RWPE2 (cell line): ENCODE results near the gene DNASE1L1.

ENCODE experiments used
- ATAC-seq: fragments of 200-7000 bp; cut with Tn5 transposase; 3 replicates; pipeline ENCODE4 v1.9.1; 2021; ENCODE audit warnings: low read depth
- DNase-seq: peaks from one replicate; pipeline ENCODE4 v3.0.0-alpha.2; 2020; ENCODE audit warnings: low spot score
- H3K27ac ChIP-seq: fragments of 450-650 bp; 2 replicates; pipeline ENCODE4 v1.5.1; 2017; ENCODE audit warnings: mild to moderate bottlenecking; ENCODE audit not compliant: poor library complexity, severe bottlenecking
- H3K27me3 ChIP-seq: fragments of 250-450 bp; sonication (Bioruptor Pico); 2 replicates; pipeline ENCODE4 v1.5.1; 2021; ENCODE audit warnings: mild to moderate bottlenecking, moderate library complexity; ENCODE audit not compliant: insufficient read depth, poor library complexity, severe bottlenecking
- H3K36me3 ChIP-seq: fragments of 250-450 bp; sonication (Bioruptor Pico); 2 replicates; pipeline ENCODE4 v1.5.1; 2020; ENCODE audit warnings: low read depth, mild to moderate bottlenecking, moderate library complexity
- H3K4me1 ChIP-seq: fragments of 250-450 bp; sonication (Bioruptor Pico); 2 replicates; pipeline ENCODE4 v1.5.1; 2021; ENCODE audit warnings: mild to moderate bottlenecking, moderate library complexity; ENCODE audit not compliant: insufficient read depth, poor library complexity, severe bottlenecking
- H3K4me3 ChIP-seq: fragments of 250-450 bp; sonication (Bioruptor Pico); 2 replicates; pipeline ENCODE4 v1.5.1; 2021; ENCODE audit warnings: mild to moderate bottlenecking, moderate library complexity; ENCODE audit not compliant: severe bottlenecking
- H3K9me3 ChIP-seq: fragments of 250-450 bp; sonication (Bioruptor Pico); 2 replicates; pipeline ENCODE4 v1.5.1; 2021; ENCODE audit warnings: mild to moderate bottlenecking, moderate library complexity; ENCODE audit not compliant: severe bottlenecking
- TF ChIP-seq, protein P1 (sequence below): fragments of 450-650 bp; IDR thresholded peaks from one replicate; pipeline ENCODE4 v1.5.1; 2017; ENCODE audit warnings: mild to moderate bottlenecking, moderate library complexity; ENCODE audit not compliant: poor library complexity, severe bottlenecking

DNASE1L1 gene

DNA sequence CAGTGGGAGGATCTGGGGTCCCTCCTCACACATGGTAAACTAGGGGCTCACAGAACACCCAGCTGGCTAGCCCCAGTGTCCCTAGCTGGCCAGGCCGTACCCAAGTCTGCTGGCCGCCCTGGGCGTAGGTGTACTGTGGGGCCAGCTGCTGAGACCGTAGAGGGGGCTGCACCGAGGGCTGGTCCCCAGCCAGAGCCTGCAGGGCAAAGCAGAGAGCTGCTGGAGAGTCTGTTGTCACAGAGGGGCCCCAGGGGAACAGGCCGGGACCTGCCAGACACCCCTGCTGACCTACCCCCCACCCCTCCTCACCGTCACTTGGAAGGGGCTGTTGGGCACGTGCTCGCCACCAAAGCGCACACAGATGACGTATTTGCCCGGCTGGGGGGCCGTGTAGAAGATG, 54.5 kb downstream of the DNASE1L1 start:
- no peaks in the 10 kb centered on the region for H3K9me3 ChIP-seq
- TF ChIP-seq, protein P1, sequence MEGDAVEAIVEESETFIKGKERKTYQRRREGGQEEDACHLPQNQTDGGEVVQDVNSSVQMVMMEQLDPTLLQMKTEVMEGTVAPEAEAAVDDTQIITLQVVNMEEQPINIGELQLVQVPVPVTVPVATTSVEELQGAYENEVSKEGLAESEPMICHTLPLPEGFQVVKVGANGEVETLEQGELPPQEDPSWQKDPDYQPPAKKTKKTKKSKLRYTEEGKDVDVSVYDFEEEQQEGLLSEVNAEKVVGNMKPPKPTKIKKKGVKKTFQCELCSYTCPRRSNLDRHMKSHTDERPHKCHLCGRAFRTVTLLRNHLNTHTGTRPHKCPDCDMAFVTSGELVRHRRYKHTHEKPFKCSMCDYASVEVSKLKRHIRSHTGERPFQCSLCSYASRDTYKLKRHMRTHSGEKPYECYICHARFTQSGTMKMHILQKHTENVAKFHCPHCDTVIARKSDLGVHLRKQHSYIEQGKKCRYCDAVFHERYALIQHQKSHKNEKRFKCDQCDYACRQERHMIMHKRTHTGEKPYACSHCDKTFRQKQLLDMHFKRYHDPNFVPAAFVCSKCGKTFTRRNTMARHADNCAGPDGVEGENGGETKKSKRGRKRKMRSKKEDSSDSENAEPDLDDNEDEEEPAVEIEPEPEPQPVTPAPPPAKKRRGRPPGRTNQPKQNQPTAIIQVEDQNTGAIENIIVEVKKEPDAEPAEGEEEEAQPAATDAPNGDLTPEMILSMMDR: no peak
- peaks cover 99% of the 10 kb centered on the region for H3K36me3 ChIP-seq
- ATAC-seq (no peak), DNase-seq (no peak)
- no peaks in the 10 kb centered on the region for H3K27me3 ChIP-seq
- H3K4me3 ChIP-seq: no peak overlapping the region
- H3K4me1 ChIP-seq: no peaks in the 10 kb centered on the region
- H3K27ac ChIP-seq: no peak overlapping the region

DNA sequence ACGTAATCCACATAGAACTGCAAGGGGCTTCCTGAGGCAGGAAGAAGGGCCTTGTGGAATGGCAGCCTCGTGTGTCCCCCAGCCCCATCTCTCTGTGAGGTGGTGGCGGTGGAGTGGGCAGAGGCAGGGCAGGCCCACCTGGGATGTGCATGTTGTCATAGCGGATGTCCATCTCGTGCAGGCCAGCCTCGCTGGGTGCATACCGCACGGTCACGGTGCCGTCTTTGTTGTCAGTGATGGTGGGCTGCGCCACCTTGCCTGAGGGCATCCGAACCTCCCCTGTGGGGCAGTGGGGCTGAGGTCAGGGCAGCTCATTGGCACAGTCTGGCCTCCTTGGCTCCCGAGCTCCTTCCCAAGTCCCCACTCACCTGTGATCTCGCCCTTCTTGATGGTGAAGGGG, 55.0 kb downstream of the DNASE1L1 start:
- DNase-seq: no peak
- Histone ChIP-seq H3K4me1 (no peaks in the 10 kb centered on the region), H3K27ac (no peak overlapping the region), H3K4me3 (no peak overlapping the region), H3K27me3 (no peaks in the 10 kb centered on the region), H3K36me3 (peaks cover 99% of the 10 kb centered on the region), H3K9me3 (no peaks in the 10 kb centered on the region)
- no peak for ATAC-seq
- TF ChIP-seq, protein P1: no peak

DNA sequence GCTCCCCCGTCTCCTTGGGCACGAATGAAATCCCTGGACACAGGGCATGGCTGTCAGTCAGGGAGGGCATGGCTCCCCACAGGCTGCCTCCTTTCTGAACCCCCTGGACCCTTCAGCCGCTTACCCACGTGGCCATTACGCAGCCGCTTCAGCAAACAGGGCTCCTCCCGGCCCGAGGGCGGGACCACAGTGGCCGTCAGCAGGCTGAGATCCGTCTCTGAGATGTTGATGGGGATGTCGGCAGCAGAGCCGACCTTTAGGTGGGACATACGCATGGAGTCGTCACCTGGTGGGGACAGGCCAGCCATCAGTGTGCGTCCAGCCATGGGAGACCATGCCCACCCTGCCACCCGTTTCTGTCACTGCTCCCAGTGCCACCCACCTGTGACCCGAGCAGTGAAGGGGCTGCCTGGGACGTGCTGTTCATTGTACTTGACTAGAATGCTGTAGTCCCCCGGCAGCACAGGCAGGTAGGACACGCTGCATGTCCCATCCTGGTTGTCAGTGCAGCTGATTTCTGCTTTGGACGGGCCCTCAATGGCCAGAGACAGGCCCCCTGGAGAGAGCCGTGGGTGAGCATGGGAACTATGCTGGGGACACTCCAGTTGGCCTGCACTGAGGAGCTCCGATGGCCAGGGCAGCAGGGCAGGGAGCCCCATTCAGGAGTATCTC, 55.7 kb downstream of the DNASE1L1 start:
- TF ChIP-seq, protein P1: no peak
- ATAC-seq: no peak
- Histone ChIP-seq H3K27ac (no peak overlapping the region), H3K4me3 (no peak overlapping the region), H3K9me3 (no peaks in the 10 kb centered on the region), H3K27me3 (no peaks in the 10 kb centered on the region), H3K36me3 (peaks cover 99% of the 10 kb centered on the region), H3K4me1 (no peaks in the 10 kb centered on the region)
- no peak for DNase-seq

DNA sequence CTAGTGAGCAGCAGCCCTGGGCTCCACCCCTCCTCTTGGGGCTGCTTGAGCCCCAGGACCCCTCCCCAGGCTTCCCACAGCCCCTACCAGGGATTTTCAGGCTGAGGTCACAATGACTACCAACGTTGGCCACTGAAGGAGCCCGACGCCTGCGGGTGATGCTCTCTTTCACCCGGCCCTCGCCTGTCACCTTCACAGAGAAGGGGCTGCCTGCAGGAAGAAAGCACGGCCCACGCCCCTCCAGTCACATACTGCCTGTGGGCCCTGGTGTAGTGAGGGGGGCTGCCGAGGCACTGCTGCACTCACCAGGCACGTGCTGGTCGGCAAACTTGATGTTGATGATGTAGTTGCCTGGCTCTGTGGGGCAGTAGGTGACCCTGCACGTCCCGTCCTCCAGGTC, 56.6 kb downstream of the DNASE1L1 start:
- no peak overlapping the region for H3K4me3 ChIP-seq
- peaks cover 92% of the 10 kb centered on the region for H3K36me3 ChIP-seq

DNA sequence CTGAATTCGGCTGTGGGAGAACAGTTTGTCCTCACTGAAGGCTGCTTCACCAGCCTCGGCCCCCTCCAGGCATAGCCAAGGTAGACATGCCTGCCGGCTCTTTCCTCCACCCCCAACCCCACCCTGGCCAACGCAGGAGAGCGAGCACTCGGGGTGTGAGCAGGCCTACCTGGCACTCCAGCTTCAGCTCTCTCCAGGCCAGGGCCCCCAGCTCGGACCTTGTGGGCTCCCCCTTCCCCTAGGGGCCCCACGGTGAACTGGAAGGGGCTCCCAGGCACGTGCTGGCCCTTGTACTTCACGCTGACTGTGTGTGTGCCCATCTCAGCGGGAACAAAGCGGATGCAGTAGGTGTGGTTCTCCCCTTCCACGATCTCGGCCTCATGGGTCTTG, 57.0 kb downstream of the DNASE1L1 start:
- DNase-seq (no peak), ATAC-seq (no peak)
- Histone ChIP-seq H3K27ac (no peak overlapping the region), H3K4me3 (no peak overlapping the region), H3K9me3 (no peaks in the 10 kb centered on the region), H3K4me1 (no peaks in the 10 kb centered on the region), H3K27me3 (no peaks in the 10 kb centered on the region), H3K36me3 (peaks cover 87% of the 10 kb centered on the region)
- TF ChIP-seq, protein P1: no peak

More for the DNA sequence above, 56.6 kb downstream of the DNASE1L1 start:
- DNase-seq (no peak), ATAC-seq (no peak)
- TF ChIP-seq, protein P1: no peak
- Histone ChIP-seq H3K27me3 (no peaks in the 10 kb centered on the region), H3K27ac (no peak overlapping the region), H3K9me3 (no peaks in the 10 kb centered on the region), H3K4me1 (no peaks in the 10 kb centered on the region)
